ENCODE results near the gene BPIFA1.

BPIFA1 gene

GRCh38 chr20:33235696-33236095 lies at the start of gene BPIFA1:
Gene BPIFA1 (plus strand): TSS chr20:33235996. CDS start chr20:33237712, 1,716 bp downstream.
- DNase-seq, result no peak

DNA sequence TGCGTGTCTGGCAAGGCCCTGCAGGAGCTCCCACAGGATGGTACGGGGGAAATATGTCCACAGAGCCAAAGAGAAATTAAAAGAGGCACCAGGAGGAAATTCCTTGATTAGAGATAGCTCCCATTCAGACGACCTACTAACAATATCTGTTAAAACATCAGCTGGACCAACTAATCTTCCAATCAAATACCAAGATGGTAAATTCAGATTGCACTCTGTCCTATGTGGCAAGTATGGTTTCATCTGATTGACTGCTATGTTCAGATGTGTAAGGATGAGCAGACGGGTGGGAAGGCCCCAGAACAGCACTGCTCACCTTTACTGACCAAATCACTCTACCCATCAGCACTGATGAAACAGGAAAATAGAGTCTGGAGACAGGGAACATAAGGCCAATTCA lies 48.3 kb upstream of the BPIFA1 start:
- DNase-seq, result no peak

DNA sequence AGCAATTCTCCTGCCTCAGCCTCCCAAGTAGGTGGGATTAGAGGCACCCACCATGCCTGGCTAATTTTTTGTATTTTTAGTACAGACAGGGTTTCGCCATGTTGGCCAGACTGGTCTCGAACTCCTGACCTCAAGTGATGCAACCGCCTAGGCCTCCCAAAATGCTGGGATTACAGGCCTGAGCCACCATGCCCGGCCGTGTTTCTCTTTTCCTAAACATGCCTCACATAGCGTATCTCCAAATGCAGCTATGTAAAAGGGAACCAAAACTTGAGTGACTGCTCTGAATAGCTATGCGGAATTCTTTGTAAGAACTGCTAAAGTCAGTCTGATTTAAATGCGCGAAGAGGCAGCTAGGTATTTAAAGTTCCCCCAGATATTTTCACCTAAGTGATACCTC lies 47.4 kb upstream of the BPIFA1 start:
- DNase-seq, result no peak

DNA sequence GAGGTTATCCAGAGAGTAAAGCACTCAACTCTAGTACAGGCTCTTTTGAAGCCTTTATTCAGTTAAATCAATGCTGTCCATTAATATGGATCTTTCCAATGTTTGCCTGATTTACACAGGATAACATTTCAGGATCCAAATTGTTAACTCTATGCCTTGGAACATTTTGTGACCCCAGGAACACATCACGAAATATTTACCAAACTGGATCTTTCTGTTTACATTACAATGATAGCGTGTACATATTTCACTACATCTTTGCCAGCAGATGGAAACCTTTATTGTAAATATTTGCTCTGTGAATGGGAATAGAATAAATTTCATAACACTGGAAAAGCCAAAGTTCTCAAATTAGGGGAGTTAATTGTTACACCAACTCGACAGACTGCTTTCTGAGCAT lies 44.3 kb upstream of the BPIFA1 start:
- DNase-seq, result no peak

- DNase-seq, result no peak
Observed at GRCh38 chr20:33191955-33192354, 43.8 kb upstream of the BPIFA1 start.

GRCh38 chr20:33192912-33193501 lies 42.8 kb upstream of the BPIFA1 start:
- no peak for DNase-seq

- no peak for DNase-seq
Observed at GRCh38 chr20:33199026-33199425, 36.8 kb upstream of the BPIFA1 start.

DNA sequence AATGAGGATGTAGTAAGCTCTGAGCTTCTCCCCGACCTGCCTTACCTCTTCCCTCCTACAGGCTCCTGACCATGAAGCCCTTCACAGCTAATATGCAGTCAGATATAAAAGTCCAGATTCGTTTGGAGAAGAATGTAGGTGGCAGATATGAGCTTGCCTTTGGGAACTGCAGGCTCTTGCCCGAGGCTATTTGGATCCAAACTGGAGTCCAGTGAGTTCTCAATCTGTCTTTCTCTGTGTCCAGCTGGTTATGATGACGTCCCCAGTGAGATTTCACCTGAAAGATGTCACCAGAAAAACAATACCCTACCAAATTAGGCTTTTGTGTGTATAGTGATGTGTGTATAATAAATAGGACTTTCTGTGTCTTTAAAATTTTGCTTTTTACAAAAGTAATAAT lies 33.3 kb upstream of the BPIFA1 start:
- no peak for DNase-seq

GRCh38 chr20:33203444-33203843 lies 32.4 kb upstream of the BPIFA1 start:
- no peak for DNase-seq

DNA sequence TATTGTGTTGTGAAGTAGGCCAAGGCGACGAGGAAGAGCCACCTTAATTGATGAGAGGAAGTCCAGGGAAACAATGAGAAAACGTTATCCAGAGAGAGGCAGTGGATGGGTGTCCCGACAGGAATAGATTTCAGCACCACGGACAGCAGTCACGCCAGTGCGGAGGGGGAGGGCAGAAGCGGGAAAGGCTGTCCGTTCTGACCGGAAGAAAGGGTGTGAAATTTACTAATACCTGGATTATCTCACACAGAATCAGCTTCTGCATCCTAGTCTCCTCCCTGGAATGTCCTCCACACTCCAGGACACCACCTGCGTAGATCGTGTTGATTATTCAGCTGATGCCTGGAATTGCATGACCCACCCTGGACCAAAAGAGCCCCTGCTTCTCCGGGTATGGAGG lies 26.0 kb upstream of the BPIFA1 start:
- DNase-seq, result peak; percentile 72

- DNase-seq, result no peak
Observed at GRCh38 chr20:33210371-33210770, 25.4 kb upstream of the BPIFA1 start.

DNA sequence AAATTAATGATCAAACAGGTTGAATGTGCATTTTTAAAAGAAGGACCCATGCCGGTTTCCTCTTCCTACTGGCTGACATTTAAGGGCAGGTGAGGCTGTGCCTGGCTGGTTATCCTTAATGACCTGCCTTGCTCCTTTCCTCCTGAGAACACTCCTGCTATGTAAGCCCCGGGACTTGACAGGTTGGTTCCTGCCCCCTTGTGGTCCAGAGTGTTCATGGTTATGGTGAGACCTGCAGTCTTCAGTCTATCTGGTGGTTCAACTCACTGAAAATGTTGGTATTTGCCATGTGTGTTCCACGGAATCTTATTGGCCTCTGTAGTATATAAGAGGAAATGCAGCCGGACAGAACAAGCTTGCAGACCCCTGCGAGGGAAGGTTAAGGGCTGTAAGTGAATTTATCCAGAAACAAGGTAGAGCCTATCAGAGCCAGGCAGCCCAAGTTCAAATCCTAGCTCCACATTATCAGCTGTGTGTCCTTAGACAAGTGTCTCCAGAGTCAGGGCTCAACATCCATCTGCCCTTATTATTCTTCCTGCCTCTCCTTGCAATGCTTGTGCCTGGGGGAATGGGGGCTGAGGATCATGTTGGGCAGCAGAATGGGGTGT lies 23.9 kb upstream of the BPIFA1 start:
- DNase-seq, result no peak

DNA sequence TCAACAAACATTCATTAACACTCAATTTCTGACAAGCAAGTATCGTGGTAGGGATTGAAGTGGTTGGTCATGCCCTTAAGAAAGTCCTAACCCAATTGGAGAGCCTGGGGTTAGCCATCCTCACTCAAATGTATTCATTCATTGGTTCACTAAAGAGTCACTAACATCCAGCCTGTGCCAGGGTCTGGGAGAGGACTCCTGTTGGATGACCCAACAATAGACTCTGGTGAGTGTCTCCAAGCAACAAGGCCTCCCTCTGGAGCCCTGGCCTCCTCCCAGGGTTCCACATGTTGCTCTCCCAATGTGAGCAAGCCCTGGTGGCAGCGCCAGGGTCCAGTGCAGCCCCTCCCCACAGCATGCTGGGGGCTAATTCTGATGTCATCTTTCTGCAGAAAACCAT lies 18.7 kb upstream of the BPIFA1 start, which contains the start of gene BPIFA3:
Gene BPIFA3 (plus strand): TSS at position 301 of the 400 bp plus-strand sequence. CDS start 185 bp downstream, outside the sequence.
- DNase-seq, result no peak

DNA sequence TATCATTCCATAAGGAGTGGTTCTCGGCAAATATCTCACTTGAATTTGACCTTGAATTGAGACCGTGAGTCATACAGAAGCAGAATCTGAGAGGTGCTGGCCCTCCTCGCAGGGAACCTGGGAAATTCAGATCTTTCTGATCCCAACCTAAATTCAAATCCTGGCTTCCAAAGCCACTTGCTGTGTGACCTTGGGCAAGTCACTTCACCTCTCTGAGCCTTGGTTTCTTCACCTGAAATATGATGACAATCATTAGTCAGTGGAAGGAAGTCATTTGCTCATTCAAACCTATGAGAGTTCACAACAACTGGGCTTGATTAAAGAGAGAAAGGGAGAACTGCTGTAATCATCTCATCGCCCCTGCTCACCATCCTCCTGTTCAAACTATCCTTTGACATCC lies 11.4 kb upstream of the BPIFA1 start:
- no peak for DNase-seq

- no peak for DNase-seq
Observed at GRCh38 chr20:33229843-33230242, 6.0 kb upstream of the BPIFA1 start.

GRCh38 chr20:33231237-33231636 lies 4.6 kb upstream of the BPIFA1 start:
- no peak for DNase-seq

DNA sequence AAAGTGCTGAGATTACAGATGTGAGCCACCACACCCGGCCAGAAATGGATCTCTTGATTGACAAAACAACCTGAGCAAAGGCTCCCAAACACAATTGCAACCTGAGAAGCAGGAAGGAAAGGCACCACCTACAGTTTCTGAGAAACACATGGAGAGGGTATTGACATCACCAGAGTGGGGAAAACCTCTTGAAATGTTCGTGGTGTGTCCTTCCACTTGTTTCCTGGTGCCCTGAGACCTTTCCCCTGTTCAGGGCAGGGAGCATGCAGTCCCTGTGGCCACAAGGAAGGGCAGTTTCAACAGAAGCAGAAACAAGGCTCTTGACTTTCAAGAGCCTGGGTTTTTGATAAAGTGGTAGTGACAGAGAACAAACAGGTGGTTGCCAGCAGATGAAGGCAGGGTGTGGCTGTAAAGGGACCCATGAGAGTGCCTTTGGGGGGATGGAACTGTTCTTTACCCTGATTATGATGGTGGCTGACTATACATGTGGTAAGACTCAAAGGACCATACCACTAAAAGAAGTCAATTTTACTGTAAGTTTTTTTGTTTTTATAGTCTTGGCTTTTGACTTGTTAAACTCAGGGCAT lies 3.2 kb upstream of the BPIFA1 start:
- no peak for DNase-seq

DNA sequence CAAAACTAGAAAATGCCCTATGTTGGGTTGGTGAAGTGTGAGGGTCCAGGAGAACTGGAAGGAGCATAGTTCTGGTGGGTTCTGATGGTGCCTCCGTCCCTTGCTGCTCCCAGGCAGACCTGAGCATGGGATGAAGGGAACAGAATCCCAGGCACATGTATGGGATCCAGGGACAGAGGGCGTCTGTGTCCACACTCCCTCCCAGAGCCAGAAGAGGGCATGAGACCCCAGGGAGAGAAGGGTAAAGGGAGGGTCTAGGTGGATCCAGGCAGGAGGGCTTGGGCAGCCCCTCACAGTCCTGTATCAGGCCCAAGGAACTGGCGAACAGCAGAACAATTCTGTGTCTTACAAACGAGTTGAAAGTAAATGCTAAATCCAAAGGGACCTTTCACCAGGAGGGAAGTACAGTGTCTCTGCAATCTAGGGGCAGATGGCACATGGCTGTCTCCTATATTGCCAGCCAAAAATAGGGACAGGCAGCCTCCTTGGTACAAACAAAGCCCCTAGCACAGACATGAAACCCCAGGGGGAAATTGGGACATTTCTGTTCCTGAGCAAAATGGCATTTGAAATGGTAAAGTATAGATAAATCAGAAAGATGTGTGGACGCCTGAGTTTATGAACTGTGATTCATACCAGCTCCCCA lies 2.5 kb upstream of the BPIFA1 start:
- DNase-seq, result no peak

- DNase-seq, result no peak
Observed at GRCh38 chr20:33234050-33234449, 1.7 kb upstream of the BPIFA1 start.

DNA sequence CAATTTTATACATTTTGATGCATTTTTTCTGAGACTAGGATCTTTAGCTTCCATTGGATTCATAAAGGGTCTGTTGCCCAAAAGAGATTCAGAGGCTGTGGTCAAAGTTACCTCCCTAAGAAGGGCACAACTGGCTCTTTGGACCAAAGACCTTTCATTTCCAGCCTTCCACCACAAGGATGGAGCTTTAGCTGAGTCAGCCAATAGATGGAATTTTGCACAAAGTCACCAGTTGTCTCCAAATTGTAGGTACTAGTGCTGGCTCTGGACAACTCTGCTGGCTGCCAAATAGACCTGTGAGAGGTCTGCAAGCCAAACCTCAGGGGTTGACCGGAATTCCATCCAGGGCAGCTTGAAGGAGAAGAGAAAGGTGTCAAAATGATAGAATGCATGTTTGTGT lies 555 bp downstream of the BPIFA1 start:
- DNase-seq, result no peak

DNA sequence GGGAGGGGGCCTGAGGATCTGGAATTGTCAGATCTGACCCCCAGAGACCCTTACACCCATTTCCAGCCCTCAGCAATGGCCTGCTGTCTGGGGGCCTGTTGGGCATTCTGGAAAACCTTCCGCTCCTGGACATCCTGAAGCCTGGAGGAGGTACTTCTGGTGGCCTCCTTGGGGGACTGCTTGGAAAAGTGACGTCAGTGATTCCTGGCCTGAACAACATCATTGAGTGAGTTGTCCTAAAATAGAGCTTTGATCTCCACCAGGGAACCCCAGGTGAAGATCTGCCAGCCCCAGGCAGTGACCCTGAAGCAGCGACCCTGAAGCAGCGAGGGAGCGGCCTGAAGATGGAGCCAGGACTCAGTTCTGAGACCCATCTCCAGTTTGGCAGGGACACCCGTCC lies 2.2 kb downstream of the BPIFA1 start:
- no peak for DNase-seq

- no peak for DNase-seq
Observed at GRCh38 chr20:33239418-33239817, 3.6 kb downstream of the BPIFA1 start.

DNA sequence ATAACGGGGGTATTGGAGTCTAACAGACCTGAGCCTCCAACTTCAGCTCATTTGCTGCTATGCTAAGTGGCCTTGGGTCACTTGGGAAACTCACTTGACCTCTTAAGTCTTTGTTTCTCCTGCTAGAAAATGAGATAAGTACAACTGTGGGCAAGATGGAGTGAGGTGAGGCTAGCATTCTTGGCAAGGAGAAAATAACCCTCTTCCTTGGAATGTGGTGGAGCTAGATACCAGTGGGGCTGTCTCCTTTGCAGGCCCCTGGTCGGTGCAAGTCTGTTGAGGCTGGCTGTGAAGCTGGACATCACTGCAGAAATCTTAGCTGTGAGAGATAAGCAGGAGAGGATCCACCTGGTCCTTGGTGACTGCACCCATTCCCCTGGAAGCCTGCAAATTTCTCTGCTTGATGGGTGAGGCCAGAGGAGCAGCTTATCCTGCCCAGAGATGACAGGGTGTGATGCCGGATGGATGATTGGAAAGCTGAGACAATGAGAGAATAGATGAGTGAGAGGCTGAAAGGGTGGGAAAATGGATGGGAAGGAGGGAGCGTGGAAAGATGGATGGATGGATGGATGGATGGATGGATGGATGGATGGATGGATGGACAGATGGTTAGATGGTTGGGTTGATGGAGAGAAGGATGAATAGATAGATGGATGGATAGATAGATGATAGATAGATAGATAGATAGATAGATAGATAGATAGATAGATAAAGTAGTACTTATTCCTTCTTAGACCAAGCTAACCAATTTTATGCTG lies 4.4 kb downstream of the BPIFA1 start:
- DNase-seq, result no peak
